HepG2 (cell line): ENCODE data around the gene BRAP. TPM values are rescaled to one million over a fixed set of nuclear protein-coding genes. Genes with fewer than 3 reads are reported as not detected.

Experiments
- AHDC1 ChIP-seq: sonication (generic); formaldehyde crosslinking; IDR thresholded peaks from 2 replicates; pipeline ENCODE4 v1.5.1; 2020; ENCODE audit warnings: mild to moderate bottlenecking, missing genetic modification reagents, borderline replicate concordance
- CBX5 ChIP-seq: sonication (generic); formaldehyde crosslinking; IDR thresholded peaks from 2 replicates; pipeline ENCODE4 v1.4.0; 2020; ENCODE audit warnings: missing genetic modification reagents, borderline replicate concordance
- CEBPZ ChIP-seq: IDR thresholded peaks from 2 replicates; pipeline ENCODE4 v1.6.1; 2012; ENCODE audit warnings: low read length, improper control_type of control experiment
- FLYWCH1 ChIP-seq: sonication (generic); formaldehyde crosslinking; IDR thresholded peaks from 2 replicates; pipeline ENCODE4 v1.8.1; 2023; ENCODE audit warnings: mild to moderate bottlenecking, missing genetic modification reagents
- HNF4A ChIP-seq: sonication (generic); formaldehyde crosslinking; IDR thresholded peaks from 2 replicates; pipeline ENCODE4 v1.4.0; 2020; ENCODE audit warnings: missing genetic modification reagents
- MZF1 ChIP-seq: sonication (generic); formaldehyde crosslinking; IDR thresholded peaks from 2 replicates; pipeline ENCODE4 v1.8.1; 2023; ENCODE audit warnings: mild to moderate bottlenecking, missing genetic modification reagents, borderline replicate concordance
- PAX8 ChIP-seq: sonication (generic); formaldehyde crosslinking; IDR thresholded peaks from 2 replicates; pipeline ENCODE4 v1.8.0; 2022; ENCODE audit warnings: mild to moderate bottlenecking, missing genetic modification reagents, borderline replicate concordance
- PHB2 ChIP-seq: fragments of 450-650 bp; IDR thresholded peaks from 2 replicates; pipeline ENCODE4 v1.6.1; 2018; ENCODE audit not compliant: partially characterized antibody
- YEATS2 ChIP-seq: sonication (generic); formaldehyde crosslinking; IDR thresholded peaks from 2 replicates; pipeline ENCODE4 v1.4.0; 2020; ENCODE audit warnings: missing genetic modification reagents, borderline replicate concordance
- ZBTB14 ChIP-seq: sonication (generic); formaldehyde crosslinking; IDR thresholded peaks from 2 replicates; pipeline ENCODE4 v1.4.0; 2020; ENCODE audit warnings: missing genetic modification reagents
- ZBTB37 ChIP-seq: sonication (generic); formaldehyde crosslinking; IDR thresholded peaks from 2 replicates; pipeline ENCODE4 v1.4.0; 2020; ENCODE audit warnings: mild to moderate bottlenecking, missing genetic modification reagents
- ZFYVE20 ChIP-seq: sonication (generic); formaldehyde crosslinking; IDR thresholded peaks from 2 replicates; pipeline ENCODE4 v1.8.0; 2023; ENCODE audit warnings: low read depth, mild to moderate bottlenecking, moderate library complexity, missing genetic modification reagents, borderline replicate concordance
- ZNF460 ChIP-seq: sonication (generic); formaldehyde crosslinking; IDR thresholded peaks from 2 replicates; pipeline ENCODE4 v1.5.1; 2020; ENCODE audit warnings: missing genetic modification reagents, mild to moderate bottlenecking, borderline replicate concordance
- ZNF710 ChIP-seq: sonication (generic); formaldehyde crosslinking; IDR thresholded peaks from 2 replicates; pipeline ENCODE4 v1.5.0; 2020; ENCODE audit warnings: mild to moderate bottlenecking, missing genetic modification reagents, borderline replicate concordance
- polyA plus RNA-seq, 8 experiments: library from polyadenylated mRNA; depleted of rRNA in 3 of 8; stranded (reverse) in 7 of 8; unstranded in 1 of 8; fragments of >200 nt; fragmentation: Illumina TruSeq in 4 of 8; extraction: Trizol in 4 of 8; gene quantifications; 2 replicates each; pipeline versions ENCODE4 v1.2.1 to v1.2.3, GENCODE V29; 2011 to 2016; ENCODE audit warnings: low read depth in 4 of 8, missing spikeins in 1 of 8, mixed read lengths in 1 of 8; ENCODE audit not compliant: insufficient read depth in 1 of 8
- total RNA-seq, 5 experiments: library from RNA; depleted of rRNA; stranded (reverse); fragments of >200 nt; fragmentation: Illumina TruSeq; extraction: Trizol; gene quantifications; 2 replicates each; pipeline ENCODE4 v1.2.3, GENCODE V29; 2016; ENCODE audit warnings: low read depth in 1 of 5

Gene BRAP
- total and polyA plus RNA-seq, 2 of the 13 experiments (the other 11 are each of a cell fraction or from before 2014, with no cell fraction given), result 8.1 to 15.4 TPM

GRCh38 chr12:111599453-111600204 is 86.1 kb downstream of the BRAP start (continued):
- TF ChIP-seq AHDC1 (CRISPR knock-in tag) (0 out of 2 replicates have a peak, but pooled peaks have one; percentile 17), YEATS2 (CRISPR knock-in tag) (peak; percentile 38), MZF1 (CRISPR knock-in tag) (peak; percentile 38; the same call in 1 of the 2 replicates), FLYWCH1 (CRISPR knock-in tag) (no peak), ZBTB37 (CRISPR knock-in tag) (no peak), CBX5 (peak; percentile 31), HNF4A (CRISPR knock-in tag) (no peak), PAX8 (CRISPR knock-in tag) (no peak), ZNF710 (CRISPR knock-in tag) (no peak), PHB2 (no peak), ZFYVE20 (CRISPR knock-in tag) (no peak; the same call in 1 of the 2 replicates), ZNF460 (CRISPR knock-in tag) (no peak), CEBPZ (no peak), ZBTB14 (CRISPR knock-in tag) (no peak)
